MM.1S (cell line): ENCODE measurements around the gene APOL3.

Source experiments
- CTCF ChIP-seq: fragments of 300-600 bp; sonication (generic); IDR thresholded peaks from 2 replicates; pipeline ENCODE4 v1.5.1; 2016; ENCODE audit warnings: antibody characterized with exemption, low read length, mixed read lengths
- EZH2 ChIP-seq: fragments of 300-600 bp; sonication (generic); optimal IDR thresholded peaks from 2 replicates; pipeline ENCODE3; 2017; ENCODE audit warnings: low read depth, mild to moderate bottlenecking, antibody characterized with exemption, low read length, mixed read lengths

GRCh38 chr22:36175892-36176291 lies 15.3 kb upstream of the APOL3 start:
- peak; percentile 21 for TF ChIP-seq CTCF
- TF ChIP-seq EZH2, result no peak
